OCI-LY1 (cell line): ENCODE measurements around the gene ELAVL4.

Experiments used
- CTCF ChIP-seq: fragments of 200-600 bp; sonication (generic), shearing (Covaris generic); IDR thresholded peaks from 2 replicates; pipeline ENCODE4 v1.5.1; 2017; ENCODE audit warnings: mild to moderate bottlenecking, antibody characterized with exemption, low read length, moderate library complexity, mixed read lengths
- EZH2 ChIP-seq: fragments of 200-600 bp; sonication (generic), shearing (Covaris generic); IDR thresholded peaks from 2 replicates; pipeline ENCODE4 v1.8.0; 2017; ENCODE audit warnings: borderline replicate concordance, mixed run types, mild to moderate bottlenecking, antibody characterized with exemption, low read length, moderate library complexity, mixed read lengths

GRCh38 chr1:50110151-50110550 is 1.4 kb downstream of the ELAVL4 start:
- TF ChIP-seq CTCF (no peak), EZH2 (no peak)
